GM19238 (cell line): ENCODE data around the gene AP5M1.
A peak's percentile ranks its signal among the peaks of the same experiment; 100 is the strongest.
"Not testable (repeated sequence)": the region's sequence is repeated elsewhere in the genome, so short reads cannot be mapped to it uniquely, and the experiment has no call there.

Experiments used
- DNase-seq: peaks from one replicate; pipeline ENCODE4 v3.0.0; 2011; ENCODE audit warnings: low spot score; ENCODE audit not compliant: insufficient read length

Gene AP5M1, protein sequence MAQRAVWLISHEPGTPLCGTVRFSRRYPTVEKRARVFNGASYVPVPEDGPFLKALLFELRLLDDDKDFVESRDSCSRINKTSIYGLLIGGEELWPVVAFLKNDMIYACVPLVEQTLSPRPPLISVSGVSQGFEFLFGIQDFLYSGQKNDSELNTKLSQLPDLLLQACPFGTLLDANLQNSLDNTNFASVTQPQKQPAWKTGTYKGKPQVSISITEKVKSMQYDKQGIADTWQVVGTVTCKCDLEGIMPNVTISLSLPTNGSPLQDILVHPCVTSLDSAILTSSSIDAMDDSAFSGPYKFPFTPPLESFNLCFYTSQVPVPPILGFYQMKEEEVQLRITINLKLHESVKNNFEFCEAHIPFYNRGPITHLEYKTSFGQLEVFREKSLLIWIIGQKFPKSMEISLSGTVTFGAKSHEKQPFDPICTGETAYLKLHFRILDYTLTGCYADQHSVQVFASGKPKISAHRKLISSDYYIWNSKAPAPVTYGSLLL

DNA sequence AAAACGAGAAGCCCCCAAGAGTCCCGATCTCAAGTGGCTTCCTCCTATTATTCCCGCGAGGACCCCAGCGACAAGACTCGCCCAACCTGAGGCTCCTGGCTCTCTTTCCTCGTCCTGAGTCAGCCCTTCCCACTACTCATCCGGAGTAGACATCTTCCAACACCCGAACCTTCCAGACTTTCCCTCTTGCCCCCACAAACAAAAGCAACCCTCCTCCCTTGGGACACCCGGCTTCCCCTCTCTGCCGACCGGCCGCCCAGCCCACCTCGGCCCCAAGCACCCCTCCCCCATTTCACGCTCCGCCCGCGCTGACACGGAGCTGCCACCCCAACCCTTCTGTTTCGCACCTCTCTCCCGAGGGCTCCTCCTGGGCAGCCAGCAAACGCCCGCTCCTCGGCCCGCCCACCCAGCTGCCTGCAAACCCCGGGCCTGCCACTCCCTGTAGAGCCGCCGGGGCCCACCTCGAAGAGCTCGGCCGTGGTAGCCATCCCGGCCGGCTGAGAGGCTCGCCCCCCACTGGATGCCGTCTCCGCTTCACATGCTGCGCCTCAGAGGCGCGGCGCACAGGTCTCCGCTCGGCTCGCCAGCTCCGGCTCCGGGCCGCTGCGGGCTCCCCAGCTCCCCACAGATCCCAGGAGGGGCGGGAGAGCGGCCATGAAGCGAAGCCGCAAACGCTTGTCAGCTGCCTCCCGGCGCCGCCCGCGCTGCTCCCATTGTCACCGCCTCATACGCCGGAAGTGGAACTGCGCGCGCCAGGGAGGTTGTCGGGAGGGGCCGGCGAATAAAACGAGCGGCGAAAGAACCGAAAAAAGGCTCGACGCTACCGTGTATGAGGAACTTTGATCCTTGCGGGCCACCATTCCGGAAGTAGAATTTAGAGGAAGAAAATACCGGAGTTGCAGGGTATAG, at the start of gene AP5M1, which contains the start of gene EXOC5:
Gene AP5M1 (plus strand): TSS at position 811 of the 909 bp plus-strand sequence. CDS start 344 bp downstream, outside the sequence.
Gene EXOC5 (minus strand): TSS at position 745 of the 909 bp plus-strand sequence. CDS start 257 bp downstream, at position 488.
- DNase-seq, result peak; percentile 62

DNA sequence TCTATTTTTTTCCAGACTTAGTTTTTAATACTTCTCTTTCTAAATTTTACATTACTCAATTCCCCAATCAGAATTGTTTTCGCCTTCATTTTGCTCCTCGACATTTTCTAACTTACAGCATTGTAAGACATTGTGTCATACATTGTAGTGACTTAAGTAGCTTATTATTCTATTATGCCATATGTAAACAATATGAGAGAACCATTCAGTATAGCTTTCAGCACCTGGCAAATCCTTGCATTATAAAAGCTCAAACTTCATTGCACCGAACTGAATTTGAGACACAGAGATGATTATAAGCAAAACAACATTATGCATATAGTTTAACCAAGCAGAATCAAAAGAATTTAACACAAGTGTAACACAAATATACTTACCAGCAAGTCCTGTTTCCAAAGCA, 46.8 kb upstream of the AP5M1 start:
- no peak for DNase-seq

GRCh38 chr14:57227083-57227482, 41.7 kb upstream of the AP5M1 start:
- DNase-seq, result no peak

GRCh38 chr14:57228320-57228719, 40.5 kb upstream of the AP5M1 start:
- DNase-seq, result not testable (repeated sequence)

- no peak for DNase-seq
Observed at GRCh38 chr14:57232006-57232405, 36.8 kb upstream of the AP5M1 start.

DNA sequence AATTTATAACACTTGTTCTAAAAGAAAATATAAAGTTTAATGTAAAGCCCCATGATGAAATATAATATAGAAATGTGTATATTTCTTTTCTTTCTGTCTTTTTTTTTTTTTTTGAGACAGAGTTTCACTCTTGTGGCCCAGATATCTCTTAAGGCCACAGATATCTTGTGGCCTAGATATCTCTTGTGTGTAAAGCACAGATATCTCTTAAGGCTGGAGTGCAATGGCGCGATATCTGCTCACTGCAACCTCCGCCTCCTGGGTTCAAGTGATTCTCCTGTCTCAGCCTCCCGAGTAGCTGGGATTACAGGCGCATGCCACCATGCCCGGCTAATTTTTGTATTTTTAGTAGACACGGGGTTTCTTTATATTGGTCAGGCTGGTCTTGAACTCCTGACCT, 28.7 kb upstream of the AP5M1 start:
- DNase-seq, result not testable (repeated sequence)

- no peak for DNase-seq
Observed at GRCh38 chr14:57243320-57243719, 25.5 kb upstream of the AP5M1 start.

DNA sequence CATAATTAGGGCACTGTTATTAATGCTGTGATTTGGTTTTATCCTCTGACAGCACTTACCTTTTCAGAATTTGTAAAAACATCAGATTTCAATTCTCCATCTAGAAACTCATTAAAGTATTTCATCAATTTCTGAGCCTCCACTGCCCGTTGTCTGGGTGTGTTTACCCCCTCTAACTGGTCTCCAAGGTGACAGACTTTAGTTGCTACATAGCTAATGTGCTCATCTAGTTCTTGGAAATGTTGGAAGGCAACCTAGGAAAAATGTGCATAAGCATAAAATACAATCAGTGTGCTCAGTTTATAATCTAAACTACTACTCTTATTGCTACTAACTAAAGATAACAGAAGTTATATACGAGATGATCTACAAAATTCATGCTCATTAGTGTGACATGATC, 24.7 kb upstream of the AP5M1 start:
- DNase-seq, result no peak

GRCh38 chr14:57245941-57246340, 22.8 kb upstream of the AP5M1 start:
- DNase-seq, result no peak

GRCh38 chr14:57246933-57247657, 21.7 kb upstream of the AP5M1 start:
- DNase-seq, result no peak

DNA sequence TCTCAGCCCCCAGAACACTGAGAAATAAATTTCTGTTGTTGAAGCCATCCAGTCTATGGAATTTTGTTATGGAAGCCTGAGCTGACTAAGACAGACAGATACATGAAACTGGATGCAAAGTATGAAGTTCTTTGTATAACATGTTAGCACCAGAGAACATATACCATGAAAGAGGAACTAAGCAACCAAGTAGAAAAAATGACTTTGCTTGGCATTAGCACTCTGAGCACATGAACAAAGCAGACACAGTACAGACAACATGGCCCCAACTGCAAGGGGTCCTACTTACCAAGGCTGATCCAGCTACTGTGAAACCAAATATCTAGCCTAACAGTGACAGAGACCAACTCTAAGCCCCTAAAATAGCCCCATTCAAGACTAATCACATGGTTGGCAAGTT, 13.9 kb upstream of the AP5M1 start:
- DNase-seq, result no peak

- DNase-seq, result not testable (repeated sequence)
Observed at GRCh38 chr14:57258221-57258620, 10.6 kb upstream of the AP5M1 start.

GRCh38 chr14:57259672-57260071, 9.1 kb upstream of the AP5M1 start:
- no peak for DNase-seq

GRCh38 chr14:57261604-57262003, 7.2 kb upstream of the AP5M1 start:
- DNase-seq, result no peak

DNA sequence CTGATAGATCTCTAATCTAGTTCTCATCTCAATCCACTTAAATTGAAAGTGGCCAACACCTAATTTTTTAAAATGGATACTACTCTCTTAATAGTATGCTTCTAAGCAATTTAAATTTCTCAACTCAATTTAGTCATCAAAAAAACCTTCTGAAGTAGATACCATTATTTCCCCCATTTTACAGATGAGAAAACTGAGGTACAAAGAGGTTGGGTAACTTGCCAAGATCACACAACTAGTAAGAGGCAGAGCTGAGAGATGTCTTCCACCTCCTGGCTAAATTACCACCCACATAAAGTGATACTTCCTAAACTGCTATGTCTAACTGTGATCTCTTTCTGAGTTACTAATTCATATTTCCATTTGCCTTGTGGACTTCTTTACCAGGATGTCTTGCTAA, 6.7 kb upstream of the AP5M1 start:
- no peak for DNase-seq

DNA sequence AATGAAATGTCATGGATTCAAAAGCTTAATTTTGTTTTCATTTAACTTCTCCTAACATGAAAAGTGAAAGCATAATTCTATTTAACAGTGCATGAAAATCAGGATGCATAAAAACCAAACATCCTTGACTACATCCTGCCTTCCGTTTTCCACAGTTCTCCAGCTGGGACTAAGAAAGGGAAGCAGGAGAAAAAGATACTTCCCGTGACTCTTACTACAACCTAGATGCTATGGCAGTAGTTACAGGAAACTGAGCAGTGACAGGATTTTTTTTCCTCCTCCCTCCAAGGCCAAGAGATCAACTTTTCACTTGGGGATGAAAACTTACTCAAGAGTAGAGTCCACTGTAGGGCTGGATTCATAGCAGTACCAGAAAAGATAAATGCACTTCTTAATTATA, 2.7 kb upstream of the AP5M1 start:
- DNase-seq, result no peak

GRCh38 chr14:57273236-57273635, 4.5 kb downstream of the AP5M1 start:
- no peak for DNase-seq

- DNase-seq, result no peak
Observed at GRCh38 chr14:57274551-57274950, 5.8 kb downstream of the AP5M1 start.

DNA sequence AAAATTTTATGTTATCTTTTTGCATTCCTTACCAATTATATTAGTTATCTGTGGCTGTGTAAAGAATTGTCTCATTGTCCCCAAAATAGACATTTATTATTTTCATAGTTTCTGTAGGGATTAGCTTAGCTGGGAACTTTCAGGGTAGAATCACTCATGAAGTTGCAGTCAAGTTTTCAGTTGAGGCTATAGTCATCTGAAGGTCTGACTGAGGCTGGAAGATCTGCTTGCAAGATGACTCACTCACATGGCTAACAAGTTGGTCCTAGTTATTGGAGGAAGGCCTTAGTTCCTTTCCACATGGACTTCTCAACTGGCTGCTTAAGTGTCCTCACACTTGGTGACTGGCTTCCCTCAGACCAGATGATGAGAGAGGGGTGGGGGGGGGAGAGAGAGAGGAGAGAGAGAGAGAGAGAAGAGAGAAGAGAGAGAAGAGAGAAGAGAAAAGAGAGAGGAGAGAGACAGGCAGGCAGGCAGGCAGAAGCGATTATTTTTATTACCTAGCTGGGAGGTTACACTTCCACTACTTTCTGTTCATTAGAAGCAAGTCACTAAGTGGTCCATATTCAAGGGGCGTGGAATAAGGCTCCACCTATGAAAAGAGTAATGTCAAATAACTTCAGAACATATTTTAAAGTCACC, 6.4 kb downstream of the AP5M1 start:
- DNase-seq, result no peak

- DNase-seq, result no peak
Observed at GRCh38 chr14:57277062-57277461, 8.3 kb downstream of the AP5M1 start.

GRCh38 chr14:57287745-57288144, 19.0 kb downstream of the AP5M1 start:
- DNase-seq, result no peak
